ENCODE results near the gene CALB2.
"Not testable (repeated sequence)": the region's sequence is repeated elsewhere in the genome, so short reads cannot be mapped to it uniquely, and the experiment has no call there.

Gene CALB2, protein sequence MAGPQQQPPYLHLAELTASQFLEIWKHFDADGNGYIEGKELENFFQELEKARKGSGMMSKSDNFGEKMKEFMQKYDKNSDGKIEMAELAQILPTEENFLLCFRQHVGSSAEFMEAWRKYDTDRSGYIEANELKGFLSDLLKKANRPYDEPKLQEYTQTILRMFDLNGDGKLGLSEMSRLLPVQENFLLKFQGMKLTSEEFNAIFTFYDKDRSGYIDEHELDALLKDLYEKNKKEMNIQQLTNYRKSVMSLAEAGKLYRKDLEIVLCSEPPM

DNA sequence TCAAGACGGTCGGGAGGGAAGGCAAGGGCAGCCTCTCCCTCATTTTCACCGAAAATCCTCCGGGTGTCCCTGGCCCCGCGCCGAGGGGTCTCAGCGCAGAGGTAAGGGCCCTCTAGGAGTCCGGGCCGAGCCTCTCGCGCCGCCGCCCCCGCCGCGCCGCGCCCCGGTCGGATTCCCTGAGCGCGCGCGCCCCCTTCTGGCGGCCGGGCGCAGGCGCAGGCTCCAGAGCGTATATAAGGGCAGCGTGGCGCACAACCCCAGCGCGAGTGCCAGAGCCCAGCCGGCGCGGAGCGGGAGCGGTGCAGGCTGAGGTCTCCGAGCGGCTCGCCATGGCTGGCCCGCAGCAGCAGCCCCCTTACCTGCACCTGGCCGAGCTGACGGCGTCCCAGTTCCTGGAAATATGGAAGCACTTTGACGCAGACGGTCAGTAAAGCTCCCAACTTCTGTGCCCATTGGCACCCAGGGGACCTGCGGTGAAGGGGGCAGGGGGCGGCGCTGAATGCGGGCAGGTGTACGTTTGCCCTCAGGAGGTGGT, at the start of gene CALB2:
Gene CALB2 (plus strand): TSS at position 260 of the 535 bp plus-strand sequence. CDS start 70 bp downstream, at position 330.
- FAIRE-seq: no peak
- peak; percentile 57 for DNase-seq (ENCODE audit: extremely low spot score, insufficient read length, low read depth)

DNA sequence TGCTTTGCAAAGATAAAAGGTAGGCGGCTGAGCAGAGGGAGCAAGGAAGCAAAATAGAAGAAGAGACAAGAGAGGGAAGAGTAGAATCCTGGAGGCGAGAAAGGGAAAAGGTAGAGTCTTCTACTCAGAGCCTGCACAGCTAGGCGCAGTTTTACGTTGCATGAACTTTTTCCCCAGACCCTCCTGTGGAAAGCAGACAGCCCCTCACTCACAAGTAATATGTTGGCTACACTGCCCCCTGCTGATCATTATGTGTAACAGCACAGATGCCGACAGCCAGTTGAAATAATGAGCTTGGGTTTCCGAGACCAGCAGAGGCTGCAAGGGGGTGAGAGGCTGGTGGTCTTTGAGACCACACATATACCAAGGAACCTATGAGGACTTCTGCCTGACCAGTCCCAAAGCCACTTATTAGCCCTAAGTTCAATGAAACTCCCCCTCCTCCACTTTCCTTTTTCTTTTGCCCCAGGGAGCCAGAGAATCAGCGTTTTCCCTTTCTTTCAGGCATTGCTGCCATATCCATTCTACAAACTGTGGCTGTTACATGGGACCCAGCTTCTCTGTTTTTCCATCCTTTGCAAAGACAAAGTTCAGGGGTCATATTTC, 46.9 kb upstream of the CALB2 start:
- no peak for DNase-seq (ENCODE audit: extremely low spot score, insufficient read length, low read depth)
- FAIRE-seq: peak; percentile 65

DNA sequence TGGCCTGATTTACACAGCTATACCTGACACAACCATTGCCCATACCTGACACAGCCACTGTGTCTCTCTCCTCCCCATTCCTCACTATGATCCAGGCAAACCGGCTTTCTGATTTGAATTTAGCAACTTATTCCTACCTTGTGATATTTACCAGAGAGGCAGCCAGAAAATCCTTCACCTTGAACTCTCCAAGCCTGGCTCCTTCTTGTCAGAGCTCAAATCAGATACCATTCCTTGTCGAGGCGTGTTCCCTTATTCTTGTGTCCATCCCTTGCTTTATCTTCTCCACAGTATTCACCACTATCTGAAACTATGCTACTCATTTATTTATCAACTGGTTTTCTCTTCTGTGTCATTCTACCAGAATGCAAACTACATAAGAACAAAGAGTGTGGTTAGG, 44.9 kb upstream of the CALB2 start:
- FAIRE-seq; DNase-seq (ENCODE audit: extremely low spot score, insufficient read length, low read depth): not testable (repeated sequence)

DNA sequence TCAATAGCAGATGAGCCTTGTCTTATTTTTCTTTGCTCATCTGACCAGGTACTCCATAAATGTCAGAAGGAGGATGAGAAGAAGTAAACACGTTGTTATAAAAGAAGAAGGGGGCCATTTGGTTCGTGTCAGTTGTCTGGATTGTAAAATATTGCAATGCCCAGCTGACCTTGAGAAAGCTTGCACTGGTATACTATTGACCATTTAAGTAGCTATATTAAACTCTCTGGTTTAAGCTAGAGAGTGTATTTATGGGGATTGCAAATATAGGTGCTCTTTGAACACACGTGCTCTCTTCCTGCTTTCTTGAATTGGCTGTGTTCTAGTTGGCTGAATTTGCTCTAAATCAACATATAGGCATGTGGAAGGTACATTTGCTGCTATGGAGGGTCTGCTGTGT, 43.3 kb upstream of the CALB2 start:
- no peak for FAIRE-seq
- no peak for DNase-seq (ENCODE audit: extremely low spot score, insufficient read length, low read depth)

DNA sequence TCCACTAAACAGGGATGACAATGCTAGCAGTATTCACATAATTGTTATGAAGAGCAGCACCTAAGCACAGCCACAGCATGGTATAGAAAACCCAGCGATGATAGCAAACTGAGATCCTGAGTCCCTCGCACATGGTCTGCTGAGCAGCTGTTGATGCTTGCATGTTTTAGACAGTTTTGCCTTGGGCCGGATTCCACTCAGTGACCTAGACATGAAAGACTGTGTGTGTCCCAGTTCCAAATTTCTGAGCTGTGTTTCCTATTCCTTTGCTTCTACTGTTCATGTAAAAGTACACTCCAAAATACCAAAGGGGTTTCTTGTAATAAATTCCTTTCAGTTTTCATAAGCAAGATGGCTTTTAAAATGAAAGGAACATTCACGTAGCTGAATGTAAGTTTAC, 38.5 kb upstream of the CALB2 start:
- DNase-seq (ENCODE audit: extremely low spot score, insufficient read length, low read depth): no peak
- FAIRE-seq: no peak

DNA sequence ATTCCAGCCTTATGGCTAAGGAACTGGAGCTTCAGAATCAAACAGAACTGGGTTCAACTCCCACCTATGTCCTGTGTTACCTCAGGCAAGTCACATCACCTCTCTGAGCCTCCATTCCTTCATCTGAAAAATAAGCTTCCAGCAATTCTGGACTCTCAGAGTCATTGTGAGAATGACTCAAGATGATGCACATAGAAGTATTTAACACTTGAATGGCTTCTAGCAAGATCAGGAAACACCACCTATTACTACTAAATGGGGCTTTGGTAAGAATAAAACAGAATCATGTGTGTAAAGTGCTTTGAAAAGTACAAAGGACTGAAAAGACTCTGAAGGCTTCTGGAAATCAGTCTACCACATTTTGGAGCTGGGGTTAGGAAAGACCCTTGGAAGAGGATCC, 30.8 kb upstream of the CALB2 start:
- FAIRE-seq: no peak
- DNase-seq (ENCODE audit: extremely low spot score, insufficient read length, low read depth): no peak

DNA sequence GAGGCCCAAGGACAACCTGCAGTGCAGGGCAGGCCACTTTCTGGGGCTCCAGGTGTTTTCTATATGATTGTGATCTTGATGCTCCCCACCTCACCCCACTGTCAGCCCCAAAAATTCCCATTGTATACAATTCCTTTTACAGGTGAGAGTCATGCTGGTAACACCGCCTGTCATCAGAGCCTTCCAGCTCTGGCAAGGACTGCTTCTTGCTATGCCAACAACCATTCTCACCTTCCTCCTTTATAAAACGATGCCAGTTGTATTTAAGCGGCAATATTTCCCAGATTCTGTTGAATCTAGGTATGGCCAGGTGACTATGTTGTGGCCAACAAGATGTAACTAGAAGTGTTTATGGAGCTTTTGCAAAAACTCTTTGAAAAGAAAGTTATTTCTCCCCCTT, 30.4 kb upstream of the CALB2 start:
- DNase-seq (ENCODE audit: extremely low spot score, insufficient read length, low read depth) (no peak), FAIRE-seq (no peak)

DNA sequence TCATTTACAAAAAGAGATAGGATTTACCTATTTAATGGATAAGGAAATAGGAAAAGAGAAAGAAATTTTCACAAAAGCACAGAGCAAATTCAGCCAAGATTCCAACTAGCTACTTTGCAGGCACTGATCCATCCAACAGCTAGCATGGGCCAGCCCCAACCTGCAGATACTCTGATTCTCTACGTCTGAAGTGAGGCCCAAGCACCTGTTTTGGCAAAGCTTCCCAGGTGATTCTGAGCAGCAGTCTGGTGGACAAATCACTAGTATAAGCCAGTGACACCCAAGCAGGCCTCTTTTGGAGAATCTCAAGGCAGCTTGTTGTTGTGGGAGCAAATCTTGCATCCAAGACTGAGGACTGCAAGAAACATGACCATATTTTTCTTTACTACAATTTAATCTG, 20.9 kb upstream of the CALB2 start:
- no peak for FAIRE-seq
- no peak for DNase-seq (ENCODE audit: extremely low spot score, insufficient read length, low read depth)

DNA sequence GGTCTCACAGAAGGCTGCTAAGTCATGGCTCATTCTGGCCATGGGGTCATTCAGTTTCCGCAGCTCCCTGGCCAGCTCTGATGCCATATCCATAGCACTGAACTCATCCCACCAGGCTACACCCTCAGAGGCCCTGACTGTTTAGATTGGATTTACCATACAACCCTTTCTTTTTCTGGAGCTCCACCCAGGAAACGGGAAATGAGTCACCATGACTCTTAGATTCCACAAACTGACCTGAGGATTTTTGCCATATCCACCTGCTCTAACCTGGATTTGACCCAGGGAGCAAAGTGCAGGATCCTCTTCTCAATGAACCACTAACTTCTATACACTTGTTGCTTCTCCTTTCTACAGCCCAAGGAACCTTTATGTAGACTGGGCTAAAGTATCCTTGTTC, 20.3 kb upstream of the CALB2 start:
- DNase-seq (ENCODE audit: extremely low spot score, insufficient read length, low read depth): no peak
- FAIRE-seq: no peak

DNA sequence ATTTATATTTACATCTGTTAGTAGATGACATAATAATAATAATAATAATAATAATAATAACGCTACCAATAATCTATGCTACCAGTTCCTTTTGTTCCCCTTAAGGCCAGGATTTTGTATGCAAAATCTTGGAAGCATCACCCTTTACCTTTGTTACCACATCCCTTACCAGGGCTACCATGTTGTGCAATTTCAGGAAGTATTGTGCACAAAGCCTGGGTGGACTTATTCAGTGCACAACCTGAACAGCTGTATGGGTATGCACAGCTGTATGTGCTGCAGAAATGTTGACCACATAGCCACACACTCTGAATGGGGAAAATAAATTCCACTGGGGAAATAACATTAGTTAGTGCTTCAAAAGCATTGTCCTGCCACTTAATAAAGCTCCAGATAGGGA, 19.9 kb upstream of the CALB2 start:
- no peak for DNase-seq (ENCODE audit: extremely low spot score, insufficient read length, low read depth)
- FAIRE-seq: no peak

DNA sequence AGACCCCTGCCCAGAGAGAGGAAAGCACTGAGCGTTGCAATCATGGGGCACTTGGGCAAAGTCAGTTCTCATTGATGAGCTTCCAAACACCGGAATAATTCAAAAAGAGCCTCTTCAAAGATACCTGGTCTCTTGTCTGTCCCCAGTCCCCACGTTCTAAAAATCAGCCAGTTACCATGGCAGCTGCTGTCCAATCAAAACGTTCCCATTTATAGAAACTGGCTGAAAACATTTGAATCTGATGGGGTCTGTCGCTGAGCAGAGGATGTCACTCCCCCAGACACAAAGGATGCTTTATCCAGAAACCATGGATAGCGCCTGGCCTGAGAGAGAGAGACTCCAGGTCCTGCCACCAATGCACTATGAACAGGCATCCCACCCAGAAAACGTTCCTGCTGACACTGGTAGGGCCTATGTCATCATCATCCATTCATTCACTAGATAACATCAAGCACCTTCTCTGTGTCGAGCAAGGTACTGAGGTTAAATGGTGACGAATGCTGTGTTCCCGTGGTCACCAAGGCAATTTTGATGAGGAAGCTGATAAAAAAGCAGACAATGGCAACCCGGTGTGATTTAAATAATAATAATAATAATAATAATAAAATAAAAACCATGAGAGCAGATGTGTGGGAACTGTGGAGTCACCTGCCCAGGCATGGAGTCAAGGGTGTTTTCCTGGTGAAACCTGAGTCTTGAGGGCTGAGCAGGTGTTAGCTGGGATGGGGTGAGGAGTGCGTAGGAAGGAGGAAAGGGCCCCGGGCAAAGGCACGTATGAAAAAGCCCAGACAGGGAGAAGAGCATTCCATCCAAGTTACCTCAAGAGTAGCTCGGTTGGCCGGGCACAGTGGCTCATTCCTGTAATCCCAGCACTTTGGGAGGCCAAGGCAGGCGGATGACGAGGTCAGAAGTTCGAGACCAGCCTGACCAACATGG, 19.0 kb upstream of the CALB2 start:
- FAIRE-seq (no peak), DNase-seq (ENCODE audit: extremely low spot score, insufficient read length, low read depth) (no peak)

DNA sequence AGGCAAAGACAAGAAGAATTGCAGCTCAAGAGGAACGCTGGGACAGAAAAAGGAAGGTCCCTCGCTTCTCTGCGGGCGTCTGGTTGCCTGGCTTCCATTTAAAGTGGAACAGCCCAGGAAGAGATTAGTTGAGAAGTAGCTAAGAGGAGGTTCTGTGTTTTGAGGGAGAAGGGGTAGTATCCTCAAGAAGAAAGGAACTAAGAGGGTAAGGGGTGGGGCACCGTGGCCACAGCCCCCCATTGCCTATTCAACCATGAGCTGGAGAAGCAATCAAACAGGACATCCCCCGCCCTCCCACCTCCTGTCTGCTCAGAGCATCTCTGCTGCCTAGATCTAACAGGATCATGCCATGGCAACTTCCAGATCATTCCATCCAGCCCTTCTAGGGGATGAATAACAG, 18.1 kb upstream of the CALB2 start:
- DNase-seq (ENCODE audit: extremely low spot score, insufficient read length, low read depth) (no peak), FAIRE-seq (no peak)

DNA sequence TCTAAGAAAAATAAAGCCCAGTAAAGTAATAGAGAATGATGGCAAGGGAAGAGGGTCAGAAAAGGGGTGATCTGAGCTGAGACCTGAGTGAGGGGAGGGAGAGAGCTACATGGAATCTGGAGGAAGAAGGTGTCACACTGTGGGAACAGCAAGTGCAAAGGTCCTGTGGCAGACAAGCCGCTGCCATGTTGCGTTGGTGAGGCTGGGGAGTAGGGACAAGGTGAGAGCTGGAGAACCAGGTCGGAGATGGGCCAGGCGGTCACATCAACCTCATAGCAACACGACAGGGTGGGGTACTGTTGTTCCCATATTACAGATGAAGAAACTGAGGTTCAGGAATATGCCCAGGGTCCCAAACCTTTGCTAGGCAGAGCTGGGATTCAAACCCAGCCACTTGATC, 16.6 kb upstream of the CALB2 start:
- DNase-seq (ENCODE audit: extremely low spot score, insufficient read length, low read depth) (no peak), FAIRE-seq (no peak)

DNA sequence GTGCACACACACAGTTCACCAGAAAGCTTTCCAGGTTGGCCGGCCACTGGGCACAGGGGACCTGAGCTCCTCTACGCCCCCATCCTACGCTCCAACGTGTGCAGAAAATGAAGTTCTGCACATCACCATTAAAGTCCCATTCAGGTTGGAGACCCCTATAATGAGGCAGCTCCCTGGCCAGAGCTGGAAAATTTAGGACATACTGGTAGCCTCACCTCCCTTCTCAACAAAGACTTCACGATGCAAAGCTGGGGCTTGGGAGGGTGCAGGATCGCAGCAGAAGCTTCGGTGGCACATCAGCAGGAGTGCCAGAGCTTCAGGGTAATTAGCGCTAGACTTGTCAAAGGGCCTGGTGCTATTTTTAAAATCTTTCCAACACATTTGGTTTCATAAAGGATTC, 15.4 kb upstream of the CALB2 start:
- DNase-seq (ENCODE audit: extremely low spot score, insufficient read length, low read depth) (no peak), FAIRE-seq (no peak)

DNA sequence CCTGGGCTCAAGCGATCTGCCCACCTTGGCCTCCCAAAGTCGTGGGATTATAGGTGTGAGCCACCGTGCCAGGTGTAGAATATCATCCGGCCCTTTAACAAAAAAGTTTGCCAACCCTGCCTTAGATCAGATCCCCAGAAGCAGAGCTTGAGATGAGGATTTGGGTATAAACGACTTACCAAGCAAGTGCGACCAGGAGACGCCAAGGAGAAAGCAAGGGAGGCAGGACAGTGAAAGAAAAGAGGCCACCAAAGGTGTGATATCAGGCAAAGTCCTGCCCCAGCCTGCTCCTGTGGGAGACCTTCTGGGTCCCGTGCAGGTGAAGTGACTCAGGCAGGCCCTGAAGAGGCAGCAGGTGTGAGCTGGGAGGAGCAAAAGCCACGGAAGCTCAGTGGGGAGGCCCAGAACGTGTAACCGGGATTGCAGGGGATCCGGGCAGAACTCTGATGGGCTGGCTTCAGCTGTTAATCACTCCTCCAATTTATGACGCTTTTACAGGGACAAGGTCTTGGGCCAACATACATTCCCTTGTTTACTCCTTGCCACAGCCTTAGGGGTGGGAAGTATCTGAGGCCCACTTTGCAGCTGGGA, 14.1 kb upstream of the CALB2 start:
- no peak for FAIRE-seq
- no peak for DNase-seq (ENCODE audit: extremely low spot score, insufficient read length, low read depth)

DNA sequence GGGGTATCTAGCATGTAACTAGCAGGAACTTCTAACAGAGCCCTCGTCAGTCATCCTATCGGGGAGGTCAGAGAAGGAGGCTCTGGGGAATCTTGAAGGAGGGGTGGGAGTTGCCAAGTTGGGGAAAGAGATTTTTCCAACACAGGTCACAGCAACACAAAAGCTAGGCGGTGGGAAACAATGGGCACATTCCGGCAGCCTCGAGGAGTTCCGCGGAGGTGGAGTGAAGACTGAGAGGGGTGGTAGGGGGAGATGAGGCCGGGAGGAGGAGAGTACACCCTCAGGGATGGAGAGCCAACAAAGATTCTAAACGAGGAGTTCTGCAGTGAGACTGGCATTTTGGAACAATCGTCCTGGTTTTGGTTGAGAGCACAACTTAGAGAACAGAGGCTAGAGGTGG, 13.5 kb upstream of the CALB2 start:
- DNase-seq (ENCODE audit: extremely low spot score, insufficient read length, low read depth) (no peak), FAIRE-seq (no peak)

DNA sequence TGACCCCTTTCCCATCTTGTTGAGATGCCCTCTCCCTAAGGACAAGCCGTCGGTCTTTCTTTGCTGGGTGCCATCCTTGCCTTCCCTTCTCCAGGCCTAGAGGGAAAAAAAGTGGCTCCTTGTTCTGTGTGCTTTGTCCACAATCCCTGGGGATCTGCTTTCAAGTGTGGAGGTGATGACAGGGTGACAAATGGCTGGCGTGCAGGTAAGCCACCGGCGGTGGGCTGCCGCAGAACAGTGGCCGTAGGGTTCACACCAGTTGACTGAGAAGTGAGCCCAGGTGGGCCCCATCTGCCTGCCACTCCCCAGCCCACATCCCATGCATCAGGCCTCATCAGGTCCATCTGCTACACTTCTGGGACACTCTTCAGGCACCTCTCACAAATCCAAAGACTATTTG, 11.4 kb upstream of the CALB2 start:
- FAIRE-seq (no peak), DNase-seq (ENCODE audit: extremely low spot score, insufficient read length, low read depth) (no peak)

DNA sequence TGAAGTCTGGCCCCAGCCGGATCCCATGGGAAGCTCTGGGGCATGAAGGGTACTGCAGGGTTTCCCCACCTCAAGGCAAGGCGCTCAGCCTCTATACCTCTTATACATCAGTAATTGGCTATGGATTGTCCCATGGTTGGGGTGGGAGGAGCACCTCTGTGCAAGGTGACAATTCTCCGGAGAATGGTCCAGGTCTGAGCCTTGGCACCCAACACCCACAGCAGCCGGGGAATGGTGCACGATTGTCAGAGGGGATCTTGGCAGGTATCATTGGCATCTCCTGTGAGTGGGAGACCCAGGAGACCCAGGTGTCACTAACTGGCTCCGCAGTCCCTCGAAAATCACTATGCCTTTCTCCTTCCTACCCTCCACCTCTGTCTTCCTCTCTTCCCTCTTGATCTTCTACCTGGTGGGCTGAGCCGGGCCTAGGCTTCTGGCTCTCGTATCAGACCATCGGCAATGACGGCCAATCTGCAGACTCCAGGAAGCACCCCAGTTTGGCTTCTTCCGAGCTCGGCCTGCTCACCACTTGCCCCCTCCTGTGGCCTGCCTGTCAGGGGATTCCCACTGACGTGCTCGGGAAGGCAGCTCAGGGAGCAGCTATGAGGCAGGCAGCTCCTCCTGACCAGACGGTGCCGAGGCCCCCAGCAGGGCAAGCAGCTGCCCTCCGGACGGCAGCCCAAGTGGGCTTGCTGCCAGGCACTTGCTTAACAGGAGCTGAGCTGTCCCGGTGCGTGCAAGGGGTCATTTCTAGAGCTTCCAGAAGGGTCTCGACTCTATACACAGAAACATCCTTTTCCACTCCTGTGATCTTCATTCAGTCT, 10.0 kb upstream of the CALB2 start:
- FAIRE-seq (no peak), DNase-seq (ENCODE audit: extremely low spot score, insufficient read length, low read depth) (no peak)

DNA sequence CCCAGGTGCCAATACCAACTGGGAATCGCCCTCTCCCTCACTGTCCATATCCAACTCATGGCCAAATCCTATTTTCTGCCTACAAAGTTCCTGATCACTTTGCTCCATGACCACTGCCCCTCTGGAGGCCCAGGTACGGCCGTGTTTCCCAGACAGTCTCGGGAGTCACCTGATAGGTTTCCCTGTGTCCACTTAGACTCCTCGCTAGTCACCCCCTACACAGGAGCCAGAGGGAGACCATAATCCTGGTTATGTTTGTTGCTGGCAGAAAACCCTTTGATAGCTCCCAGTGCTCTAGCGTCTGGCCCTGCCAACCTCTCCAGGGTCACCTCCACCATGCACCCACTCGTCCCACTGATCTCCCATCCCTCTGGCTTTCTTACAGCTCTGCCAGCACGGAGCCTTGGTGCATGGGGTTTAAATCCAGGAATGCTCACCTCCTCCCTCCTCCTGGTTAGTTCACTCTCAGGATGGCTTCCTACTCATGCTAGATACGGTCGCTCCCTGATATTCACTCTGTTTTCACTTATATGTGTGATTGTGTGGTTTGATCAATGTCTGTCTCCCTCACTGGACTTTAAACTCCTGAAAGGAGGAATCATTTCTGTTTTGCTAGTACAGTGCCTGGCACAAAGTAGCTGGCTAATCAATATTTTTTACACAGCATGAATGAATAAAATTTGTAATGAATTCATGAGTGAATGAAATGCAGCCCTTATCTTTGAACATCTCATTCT, 7.5 kb upstream of the CALB2 start:
- DNase-seq (ENCODE audit: extremely low spot score, insufficient read length, low read depth) (no peak), FAIRE-seq (no peak)

All from GM18507 (cell line).